Ovary (tissue), 9 donors: ENCODE data around the gene TRNAU1AP. TPM values are rescaled to one million over a fixed set of nuclear protein-coding genes. Genes with fewer than 3 reads are reported as not detected.

Experiments used
- DNase-seq, 5 donors: peaks; one replicate each; pipeline ENCODE4 v3.0.0-alpha.2; 2019 to 2020
- H3K27ac ChIP-seq, 2 donors: fragments of 200-600 bp; one replicate each; pipeline versions ENCODE4 v1.5.1 to v1.8.0; 2019 to 2022
- H3K27me3 ChIP-seq: fragments of 200-600 bp; one replicate; pipeline ENCODE4 v1.8.0; 2022
- H3K36me3 ChIP-seq: fragments of 200-600 bp; sonication (generic); one replicate; pipeline ENCODE4 v1.5.1; 2019
- H3K4me1 ChIP-seq: one replicate; pipeline ENCODE4 v1.8.1; 2013; ENCODE audit warnings: mild to moderate bottlenecking, moderate library complexity; ENCODE audit not compliant: insufficient read depth
- H3K4me3 ChIP-seq: fragments of 200-600 bp; sonication (generic); one replicate; pipeline ENCODE4 v1.5.1; 2017
- H3K9me3 ChIP-seq, 2 donors: fragments of 200-600 bp in 1 of 2; sonication (generic) in 1 of 2; one replicate each; pipeline versions ENCODE4 v1.5.1 to v1.8.1; 2013 to 2019; ENCODE audit warnings: mild to moderate bottlenecking in 1 of 2, moderate library complexity in 1 of 2
- EP300 ChIP-seq: sonication (generic); formaldehyde crosslinking; IDR thresholded peaks from one replicate; pipeline ENCODE4 v1.6.1; 2017; ENCODE audit warnings: antibody characterized with exemption
- POLR2A ChIP-seq: fragments of 450-650 bp; IDR thresholded peaks from one replicate; pipeline ENCODE4 v1.6.1; 2017; ENCODE audit warnings: antibody characterized with exemption, mild to moderate bottlenecking, moderate library complexity
- WGBS, 3 donors: extraction: QIAGEN DNeasy Blood & Tissue Kit in 1 of 3; methylation state at CpG; one replicate each; pipeline versions ENCODE4 v1.1.5 to v1.1.7; 2013 to 2017; 5-methylcytosine and 5-hydroxymethylcytosine counted together
- intact Hi-C, 4 donors: fragments of 100-400 bp; cut with DNase I; formaldehyde crosslinking; loops; one replicate each; pipeline versions ENCODE4 v1.11.0 to v1.15.1; 2022 to 2023
- polyA plus RNA-seq, 2 donors: library from polyadenylated mRNA; stranded (reverse); fragments of 200-250 nt in 1 of 2; fragments of 350-450 nt in 1 of 2; fragmentation: Illumina TruSeq in 1 of 2; extraction: RNeasy Lipid Tissue Mini Kit (QIAGEN cat#74804) in 1 of 2; gene quantifications; one replicate each; pipeline ENCODE4 v1.2.3, GENCODE V29; 2013 to 2014
- total RNA-seq, 7 donors: library from RNA; depleted of rRNA in 2 of 7; stranded (reverse); fragments of >200 nt in 2 of 7; fragmentation: NEBNext Ultra II Directional in 3 of 7; extraction: Animal tissue kit (Norgen Biotek cat#: 25700) in 3 of 7; gene quantifications; one replicate each; pipeline versions ENCODE4 v1.1.0 to v1.2.4, GENCODE V29; 2016 to 2023
- TF ChIP-seq, protein P1 (sequence below), 3 donors: fragments of 450-650 bp in 2 of 3; fragments of 200-600 bp in 1 of 3; IDR thresholded peaks; one replicate each; pipeline versions ENCODE4 v1.5.1 to v1.8.0; 2016 to 2022; ENCODE audit warnings: antibody characterized with exemption in 3 of 3, mild to moderate bottlenecking in 1 of 3
- donor health status: DM: no; HTN: no; CAD: no; lungs with moderate emphysema.
- donor health status: DM: no; HTN: no; CAD: no.
- donor health status: Bipolar disorder and iron deficiency.
- donor health status: DM: yes; HTN: yes; CAD: no.
- donor health status: DM: no; HTN: no; CAD: no.
- donor health status: DM: yes; HTN: yes; CAD: no.

Gene TRNAU1AP
- total and polyA plus RNA-seq, 9 donors, result 18.8 to 37.6 (median 20.7) TPM

DNA sequence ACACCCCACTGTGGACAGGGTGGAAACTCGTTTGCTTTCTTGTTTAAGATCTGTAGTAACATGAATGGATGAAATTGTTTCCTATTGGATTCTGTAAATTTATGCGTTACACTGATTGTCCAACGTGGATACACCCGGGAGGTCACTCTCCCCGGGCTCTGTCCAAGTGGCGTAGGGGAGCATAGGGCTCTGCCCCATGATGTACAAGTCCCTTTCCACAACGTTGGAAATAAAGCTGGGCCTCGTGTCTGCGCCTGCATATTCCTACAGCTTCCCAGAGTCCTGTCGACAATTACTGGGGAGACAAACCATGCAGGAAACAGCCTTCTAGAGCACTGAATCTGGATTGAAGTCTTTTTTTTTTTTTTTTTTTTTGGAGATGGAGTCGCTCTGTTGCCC lies 45.6 kb upstream of the TRNAU1AP start:
- Histone ChIP-seq H3K27me3 (no peaks in the 10 kb centered on the region), H3K4me1 (peaks cover 13% of the 10 kb centered on the region), H3K9me3 (no peaks in the 10 kb centered on the region), H3K4me3 (peak overlapping the region; percentile 75), H3K36me3 (no peaks in the 10 kb centered on the region), H3K27ac (peak overlapping the region in 1 of 2 donors; percentile 39)
- TF ChIP-seq EP300 (no peak), POLR2A (no peak)
- TF ChIP-seq, protein P1, sequence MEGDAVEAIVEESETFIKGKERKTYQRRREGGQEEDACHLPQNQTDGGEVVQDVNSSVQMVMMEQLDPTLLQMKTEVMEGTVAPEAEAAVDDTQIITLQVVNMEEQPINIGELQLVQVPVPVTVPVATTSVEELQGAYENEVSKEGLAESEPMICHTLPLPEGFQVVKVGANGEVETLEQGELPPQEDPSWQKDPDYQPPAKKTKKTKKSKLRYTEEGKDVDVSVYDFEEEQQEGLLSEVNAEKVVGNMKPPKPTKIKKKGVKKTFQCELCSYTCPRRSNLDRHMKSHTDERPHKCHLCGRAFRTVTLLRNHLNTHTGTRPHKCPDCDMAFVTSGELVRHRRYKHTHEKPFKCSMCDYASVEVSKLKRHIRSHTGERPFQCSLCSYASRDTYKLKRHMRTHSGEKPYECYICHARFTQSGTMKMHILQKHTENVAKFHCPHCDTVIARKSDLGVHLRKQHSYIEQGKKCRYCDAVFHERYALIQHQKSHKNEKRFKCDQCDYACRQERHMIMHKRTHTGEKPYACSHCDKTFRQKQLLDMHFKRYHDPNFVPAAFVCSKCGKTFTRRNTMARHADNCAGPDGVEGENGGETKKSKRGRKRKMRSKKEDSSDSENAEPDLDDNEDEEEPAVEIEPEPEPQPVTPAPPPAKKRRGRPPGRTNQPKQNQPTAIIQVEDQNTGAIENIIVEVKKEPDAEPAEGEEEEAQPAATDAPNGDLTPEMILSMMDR (IDR thresholded peaks at IDR 0.05), result no peak
- no peak for DNase-seq
- intact Hi-C loops, result no loop called here
- 1 to 7% (median 1%) methylated on average over 11 of the region's 11 CpGs for WGBS, 3 donors

DNA sequence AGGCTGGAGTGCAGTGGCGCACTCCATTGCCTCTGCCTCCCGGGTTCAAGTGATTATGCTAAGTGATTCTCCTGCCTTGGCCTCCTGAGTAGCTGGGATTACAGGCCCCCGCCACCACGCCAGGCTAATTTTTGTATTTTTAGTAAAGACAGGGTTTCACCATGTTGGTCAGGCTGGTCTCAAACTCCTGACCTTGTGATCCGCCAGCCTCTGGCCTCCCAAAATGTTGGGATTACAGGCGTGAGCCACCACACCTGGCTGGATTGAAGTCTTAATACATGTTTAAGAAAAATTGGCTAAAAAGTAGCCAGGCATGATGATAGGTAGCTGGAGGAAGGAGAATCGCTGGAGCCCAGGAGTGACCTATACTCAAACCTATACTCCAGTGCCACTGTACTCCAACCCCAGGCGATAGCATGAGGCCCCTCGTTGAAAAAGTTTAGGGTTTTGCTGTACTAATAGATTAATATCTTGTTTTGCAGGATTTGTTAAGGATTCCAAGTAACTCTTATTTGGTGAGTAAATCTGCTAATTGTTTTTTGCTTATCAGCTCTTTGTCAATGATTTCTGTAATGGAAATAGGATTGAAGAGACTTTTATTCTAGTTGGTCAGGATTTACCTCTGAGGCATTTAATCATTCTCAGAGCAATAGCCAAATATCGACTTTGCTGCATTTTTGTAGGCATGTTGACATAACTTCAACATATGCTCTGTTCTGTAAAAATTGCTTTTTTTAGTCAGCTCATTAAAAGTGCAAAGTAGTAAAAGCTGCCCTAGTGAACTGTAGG lies 45.0 kb upstream of the TRNAU1AP start:
- Histone ChIP-seq H3K27ac (peak overlapping the region in 1 of 2 donors; percentile 10), H3K9me3 (no peaks in the 10 kb centered on the region), H3K36me3 (no peaks in the 10 kb centered on the region), H3K27me3 (no peaks in the 10 kb centered on the region), H3K4me3 (peak overlapping the region; percentile 75), H3K4me1 (peaks cover 13% of the 10 kb centered on the region)
- TF ChIP-seq, protein P1 (IDR thresholded peaks at IDR 0.05), result no peak
- no peak for TF ChIP-seq POLR2A
- no peak for TF ChIP-seq EP300
- 10 to 25% (median 13%) methylated on average over 10 of the region's 10 CpGs for WGBS, 3 donors
- DNase-seq, result no peak
- intact Hi-C loops, result no loop called here

DNA sequence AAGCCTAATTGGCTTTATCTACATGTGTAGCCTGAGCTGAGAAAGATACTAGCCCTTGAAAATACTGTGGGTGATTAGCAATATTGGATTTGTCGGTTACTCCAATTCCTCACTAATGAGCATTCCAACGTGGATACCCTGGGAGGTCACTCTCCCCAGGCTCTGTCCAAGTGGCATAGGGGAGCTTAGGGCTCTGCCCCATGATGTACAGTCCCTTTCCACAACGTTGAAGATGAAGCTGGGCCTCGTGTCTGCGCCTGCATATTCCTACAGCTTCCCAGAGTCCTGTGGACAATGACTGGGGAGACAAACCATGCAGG lies 44.5 kb upstream of the TRNAU1AP start:
- no peak overlapping the region for H3K27ac ChIP-seq
- WGBS, 3 donors, result 19 to 24% (median 23%) methylated on average over 5 of the region's 5 CpGs
- H3K4me3 ChIP-seq, result no peak overlapping the region
- H3K9me3 ChIP-seq, result no peaks in the 10 kb centered on the region
- H3K27me3 ChIP-seq, result no peaks in the 10 kb centered on the region
- peaks cover 13% of the 10 kb centered on the region for H3K4me1 ChIP-seq
- no peak for DNase-seq
- TF ChIP-seq POLR2A (no peak), EP300 (no peak)
- TF ChIP-seq, protein P1 (IDR thresholded peaks at IDR 0.05), result no peak
- H3K36me3 ChIP-seq, result no peaks in the 10 kb centered on the region
- intact Hi-C loops, result no loop called here

DNA sequence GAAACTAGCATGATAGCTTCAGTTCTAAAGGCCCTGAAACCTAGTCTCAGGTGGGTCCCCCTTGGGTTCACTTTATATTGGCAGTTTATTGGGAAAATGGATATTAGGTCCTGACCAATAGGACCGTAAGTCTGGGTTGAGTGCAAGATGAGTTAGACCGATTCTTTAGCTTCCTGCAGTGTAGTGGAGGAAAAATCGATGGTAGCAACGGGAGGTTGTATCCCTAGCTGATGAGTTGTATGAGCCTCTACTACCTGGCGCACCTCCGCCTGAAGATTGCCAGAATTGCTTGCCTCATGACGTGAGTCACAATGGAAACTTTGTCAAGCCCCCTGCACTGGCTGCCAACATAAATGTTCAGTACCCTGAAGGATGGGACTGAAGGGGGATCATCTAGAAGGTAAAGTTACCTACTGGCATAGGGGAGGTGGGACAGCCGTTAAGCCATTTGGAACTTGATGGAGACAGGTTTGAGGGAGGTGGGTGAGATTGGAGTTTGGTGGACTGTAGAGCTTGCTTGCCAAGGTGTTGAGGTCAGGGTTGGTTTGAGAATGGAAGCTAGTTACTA lies 43.1 kb upstream of the TRNAU1AP start:
- H3K4me3 ChIP-seq, result no peak overlapping the region
- DNase-seq, result no peak
- no peak overlapping the region for H3K27ac ChIP-seq
- no peak for TF ChIP-seq EP300
- TF ChIP-seq, protein P1 (IDR thresholded peaks at IDR 0.05), result no peak
- no peak for TF ChIP-seq POLR2A
- H3K36me3 ChIP-seq, result no peaks in the 10 kb centered on the region
- intact Hi-C loops, result loop anchor here in 1 of 4 donors (10.0 kb wide), 1 partner anchor 105 kb away; no protein-coding TSS in a partner anchor
- H3K9me3 ChIP-seq, result no peaks in the 10 kb centered on the region
- no peaks in the 10 kb centered on the region for H3K27me3 ChIP-seq
- peaks cover 13% of the 10 kb centered on the region for H3K4me1 ChIP-seq
- WGBS, 3 donors, result 52 to 76% (median 69%) methylated on average over 8 of the region's 8 CpGs
